K562 (cell line): ENCODE results near the gene ARHGAP35. TPM values are rescaled to one million over a fixed set of nuclear protein-coding genes. Genes with fewer than 3 reads are reported as not detected.

Experiments used
- ATAC-seq: fragments of 200-7000 bp; cut with Tn5 transposase; 3 replicates; pipeline ENCODE4 v1.9.1; 2020; ENCODE audit warnings: moderate library complexity
- BruUV-seq: library from RNA; stranded (reverse); fragments of 400-500 nt; replicated peaks from 2 replicates; lab custom pipeline; 2021; lab: Mats Ljungman, UMichigan
- CTCF ChIA-PET: fragments of 300-600 bp; formaldehyde crosslinking; extraction: SDS; loops from one replicate; lab custom pipeline; 2021; ENCODE audit warnings: low intra/inter-chr PET ratio; lab: Yijun Ruan, JAX
- POLR2A ChIA-PET: fragments of 300-600, 350-650 bp; sonication (Branson Sonifier 250); formaldehyde crosslinking; extraction: SDS; loops from one replicate; lab custom pipeline; 2021; ENCODE audit warnings: antibody characterized with exemption, inconsistent platforms; lab: Yijun Ruan, JAX
- DNase-seq, 4 experiments: peaks; one replicate each; pipeline versions ENCODE4 v3.0.0 to v3.0.0-alpha.2; 2011 to 2018; ENCODE audit warnings: low spot score in 3 of 4, mixed read lengths in 3 of 4; ENCODE audit errors: extremely low read depth in 1 of 4
- FAIRE-seq: peaks from 2 replicates; lab custom pipeline; 2011; peaks lifted over from hg19 to GRCh38; lab: Jason Lieb, UNC
- H2AFZ ChIP-seq: 2 replicates; pipeline ENCODE4 v1.6.0; 2011; ENCODE audit warnings: low read depth, low read length, control low read depth, inconsistent platforms
- H3K27ac ChIP-seq: fragments of 200-600 bp; 3 replicates; pipeline ENCODE4 v1.8.0; 2011; ENCODE audit warnings: low read depth, mild to moderate bottlenecking, control low read depth, inconsistent platforms, low read length, moderate library complexity, mixed read lengths; ENCODE audit errors: extremely low read depth
- H3K27me3 ChIP-seq, 2 experiments: fragments of 300-600 bp in 1 of 2; 2 replicates in 1 of 2; 3 replicates in 1 of 2; pipeline versions ENCODE4 v1.6.0 to v1.8.0; 2011; ENCODE audit warnings: inconsistent platforms in 2 of 2, low read length in 2 of 2, mild to moderate bottlenecking in 1 of 2, mixed read lengths in 1 of 2, moderate library complexity in 1 of 2; ENCODE audit not compliant: control insufficient read depth in 2 of 2, insufficient read depth in 2 of 2
- H3K36me3 ChIP-seq: fragments of 300-600 bp; 3 replicates; pipeline ENCODE4 v1.8.0; 2011; ENCODE audit warnings: mild to moderate bottlenecking, low read length, inconsistent platforms; ENCODE audit not compliant: control insufficient read depth, insufficient read depth
- H3K4me1 ChIP-seq, 2 experiments: fragments of 200-600 bp in 1 of 2; replicated peaks in 1 of 2; 2 replicates in 1 of 2; 3 replicates in 1 of 2; pipeline versions ENCODE4 v1.5.1 to v1.8.0; 2011; ENCODE audit warnings: inconsistent platforms in 2 of 2, low read length in 2 of 2, mild to moderate bottlenecking in 1 of 2, mixed read lengths in 1 of 2, moderate library complexity in 1 of 2; ENCODE audit not compliant: control insufficient read depth in 2 of 2, insufficient read depth in 2 of 2
- H3K4me2 ChIP-seq: 2 replicates; pipeline ENCODE4 v1.6.1; 2011; ENCODE audit warnings: low read length, control low read depth, inconsistent platforms, mixed read lengths; ENCODE audit not compliant: insufficient read depth
- H3K4me3 ChIP-seq: fragments of 200-600 bp; sonication (generic), shearing (Covaris generic); 2 replicates; pipeline ENCODE4 v1.5.1; 2016; ENCODE audit warnings: control low read depth, inconsistent platforms
- H3K79me2 ChIP-seq: fragments of 200-600 bp; 3 replicates; pipeline ENCODE4 v1.8.0; 2011; ENCODE audit warnings: low read length, inconsistent platforms; ENCODE audit not compliant: control insufficient read depth, insufficient read depth
- H3K9ac ChIP-seq, 2 experiments: 2 replicates each; pipeline versions ENCODE4 v1.6.0 to v1.6.1; 2011; ENCODE audit warnings: low read depth in 2 of 2, low read length in 2 of 2, control low read depth in 1 of 2, inconsistent platforms in 1 of 2, mild to moderate bottlenecking in 1 of 2, mixed read lengths in 1 of 2; ENCODE audit not compliant: insufficient read depth in 1 of 2
- H3K9me1 ChIP-seq: one replicate; pipeline ENCODE4 v1.6.0; 2011; ENCODE audit warnings: inconsistent platforms, mild to moderate bottlenecking, low read length, moderate library complexity; ENCODE audit not compliant: control insufficient read depth, insufficient read depth
- H3K9me3 ChIP-seq: replicated peaks from 2 replicates; pipeline ENCODE4 v1.5.1; 2011; ENCODE audit warnings: low read depth, low read length, inconsistent platforms; ENCODE audit not compliant: control insufficient read depth, insufficient read depth
- H4K20me1 ChIP-seq: replicated peaks from 2 replicates; pipeline ENCODE4 v1.6.1; 2011; ENCODE audit warnings: low read length, inconsistent platforms, mixed read lengths; ENCODE audit not compliant: control insufficient read depth, insufficient read depth
- CREB3L1 ChIP-seq: fragments of 450-650 bp; IDR thresholded peaks from 2 replicates; pipeline ENCODE4 v1.6.1; 2014; ENCODE audit warnings: low read depth, mild to moderate bottlenecking, moderate library complexity, borderline replicate concordance
- CTBP1 ChIP-seq: fragments of 450-650 bp; IDR thresholded peaks from 2 replicates; pipeline ENCODE4 v1.6.1; 2016; ENCODE audit warnings: borderline replicate concordance
- ETV1 ChIP-seq: fragments of 450-650 bp; conservative IDR thresholded peaks from 2 replicates; pipeline ENCODE4 v1.6.1; 2016; ENCODE audit warnings: missing genetic modification characterization, control low read depth, low read depth, missing compliant biosample characterization
- MEIS2 ChIP-seq: fragments of 450-650 bp; IDR thresholded peaks from 2 replicates; pipeline ENCODE4 v1.6.1; 2014; ENCODE audit warnings: mild to moderate bottlenecking; ENCODE audit not compliant: partially characterized antibody
- NFIC ChIP-seq: fragments of 450-650 bp; IDR thresholded peaks from 2 replicates; pipeline ENCODE4 v1.6.1; 2017; ENCODE audit warnings: mild to moderate bottlenecking, inconsistent platforms
- PKNOX1 ChIP-seq: fragments of 450-650 bp; IDR thresholded peaks from 2 replicates; pipeline ENCODE4 v1.6.1; 2016
- PREB ChIP-seq: sonication (generic); formaldehyde crosslinking; IDR thresholded peaks from 2 replicates; pipeline ENCODE4 v1.8.1; 2023; ENCODE audit warnings: mild to moderate bottlenecking, missing genetic modification reagents
- in situ Hi-C: fragments of 300-500 bp; cut with MboI; formaldehyde crosslinking; loops from 4 replicates; pipeline ENCODE4 v1.15.0; 2018; ENCODE audit warnings: inconsistent platforms, mixed read lengths
- intact Hi-C: fragments of 100-400 bp; cut with micrococcal nuclease; formaldehyde crosslinking; loops from 2 replicates; pipeline ENCODE4 v1.14.2; 2022
- polyA plus RNA-seq, 8 experiments: library from polyadenylated mRNA; depleted of rRNA in 4 of 8; stranded (reverse) in 5 of 8; unstranded in 3 of 8; fragments of >200 nt; fragmentation: Nextera tagmentation in 2 of 8; fragmentation: Illumina TruSeq in 1 of 8; extraction: Ambion mirVana in 2 of 8; extraction: Trizol in 1 of 8; gene quantifications; 2 replicates each; pipeline versions ENCODE4 v1.2.1 to v1.2.3, GENCODE V29; 2011 to 2014; ENCODE audit warnings: inconsistent platforms in 1 of 8, missing spikeins in 1 of 8
- total RNA-seq, 7 experiments: library from RNA; depleted of rRNA in 6 of 7; stranded (reverse); fragments of >200 nt in 6 of 7; fragmentation: Illumina TruSeq in 2 of 7; extraction: Trizol in 2 of 7; gene quantifications; 2 replicates each; pipeline versions ENCODE4 v1.2.1 to v1.2.3, GENCODE V29; 2011 to 2021; ENCODE audit warnings: low replicate concordance in 1 of 7
- TF ChIP-seq, protein P1 (sequence below): sonication (generic); IDR thresholded peaks from 2 replicates; pipeline ENCODE4 v1.6.1; 2016
- TF ChIP-seq, protein P2 (sequence below): fragments of 450-650 bp; formaldehyde crosslinking; IDR thresholded peaks from 2 replicates; pipeline ENCODE4 v1.4.0; 2020; ENCODE audit warnings: mild to moderate bottlenecking, moderate library complexity
- TF ChIP-seq, protein P3 (sequence below), 2 experiments: IDR thresholded peaks in 1 of 2; conservative IDR thresholded peaks in 1 of 2; 2 replicates each; pipeline ENCODE4 v1.6.1; 2016; ENCODE audit warnings: low read depth in 2 of 2, mild to moderate bottlenecking in 1 of 2, missing compliant biosample characterization in 1 of 2, missing genetic modification characterization in 1 of 2, moderate library complexity in 1 of 2

Gene ARHGAP35
- total and polyA plus RNA-seq, 9 of the 15 experiments (the other 6 are each of a cell fraction or from before 2014, with no cell fraction given), result 0.27 to 26.4 (median 10.2) TPM

DNA sequence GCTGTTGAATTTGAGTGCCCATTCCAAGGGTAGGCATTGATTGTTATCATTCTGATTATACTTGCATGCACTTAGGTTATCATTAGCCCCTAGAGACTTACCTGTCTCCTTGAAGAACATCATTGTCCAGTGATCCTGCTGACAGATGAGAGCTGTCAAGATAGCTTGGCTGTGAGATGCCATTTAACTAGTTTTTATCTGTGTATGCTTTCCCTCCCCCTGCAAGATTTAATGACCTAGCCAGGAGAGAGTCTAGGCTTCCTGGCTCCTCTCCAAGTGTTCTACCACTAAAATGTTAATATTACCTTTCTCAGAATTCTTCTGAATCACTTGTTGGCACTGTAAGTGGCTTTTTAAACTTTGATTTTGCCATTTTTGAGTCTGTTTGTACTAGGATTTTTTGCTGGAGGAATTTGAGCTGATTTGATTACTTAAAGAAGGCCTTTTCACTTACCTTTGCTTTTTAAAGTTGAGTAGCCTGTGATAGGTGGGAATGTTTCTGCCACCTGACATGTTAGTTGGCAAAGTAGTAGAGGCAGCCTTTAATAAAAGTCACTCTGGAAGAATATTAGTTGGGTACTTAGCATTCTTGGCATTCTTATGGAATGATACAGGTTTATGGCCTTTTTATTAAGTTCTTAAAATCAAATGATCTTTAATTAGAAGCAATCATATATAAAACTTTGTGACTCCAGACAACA, 41.1 kb downstream of the ARHGAP35 start:
- ChIA-PET CTCF (no interaction called here), POLR2A (interaction anchor here (0.7 to 1.6 kb wide), 2 partner anchors 12 to 36 kb away, joined by 3 to 4 read pairs; no protein-coding TSS in a partner anchor)
- Histone ChIP-seq H3K9me1 (no peaks in the 10 kb centered on the region), H3K36me3 (no peaks in the 10 kb centered on the region), H3K9ac (no peak overlapping the region), H3K4me1 (peaks cover 3 to 25% of the 10 kb centered on the region in 2 experiments), H3K4me2 (no peak overlapping the region), H3K79me2 (peaks cover 61% of the 10 kb centered on the region), H4K20me1 (peaks cover 29% of the 10 kb centered on the region), H2AFZ (no peak overlapping the region), H3K27me3 (no peaks in the 10 kb centered on the region), H3K27ac (no peak overlapping the region), H3K4me3 (no peak overlapping the region), H3K9me3 (no peaks in the 10 kb centered on the region)
- no peak for FAIRE-seq
- TF ChIP-seq CTBP1, result peak; percentile 31; the same call in 1 of the 2 replicates
- no peak for TF ChIP-seq ETV1
- 0 out of 2 replicates have a peak, but pooled peaks have one; percentile 33 for TF ChIP-seq NFIC
- 0 out of 2 replicates have a peak, but pooled peaks have one; percentile 20 for TF ChIP-seq PKNOX1
- no peak for TF ChIP-seq CREB3L1
- no peak for TF ChIP-seq PREB
- TF ChIP-seq, protein P1, sequence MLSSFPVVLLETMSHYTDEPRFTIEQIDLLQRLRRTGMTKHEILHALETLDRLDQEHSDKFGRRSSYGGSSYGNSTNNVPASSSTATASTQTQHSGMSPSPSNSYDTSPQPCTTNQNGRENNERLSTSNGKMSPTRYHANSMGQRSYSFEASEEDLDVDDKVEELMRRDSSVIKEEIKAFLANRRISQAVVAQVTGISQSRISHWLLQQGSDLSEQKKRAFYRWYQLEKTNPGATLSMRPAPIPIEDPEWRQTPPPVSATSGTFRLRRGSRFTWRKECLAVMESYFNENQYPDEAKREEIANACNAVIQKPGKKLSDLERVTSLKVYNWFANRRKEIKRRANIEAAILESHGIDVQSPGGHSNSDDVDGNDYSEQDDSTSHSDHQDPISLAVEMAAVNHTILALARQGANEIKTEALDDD, result peak; percentile 40; the same call in 1 of the 2 replicates
- TF ChIP-seq, protein P2, sequence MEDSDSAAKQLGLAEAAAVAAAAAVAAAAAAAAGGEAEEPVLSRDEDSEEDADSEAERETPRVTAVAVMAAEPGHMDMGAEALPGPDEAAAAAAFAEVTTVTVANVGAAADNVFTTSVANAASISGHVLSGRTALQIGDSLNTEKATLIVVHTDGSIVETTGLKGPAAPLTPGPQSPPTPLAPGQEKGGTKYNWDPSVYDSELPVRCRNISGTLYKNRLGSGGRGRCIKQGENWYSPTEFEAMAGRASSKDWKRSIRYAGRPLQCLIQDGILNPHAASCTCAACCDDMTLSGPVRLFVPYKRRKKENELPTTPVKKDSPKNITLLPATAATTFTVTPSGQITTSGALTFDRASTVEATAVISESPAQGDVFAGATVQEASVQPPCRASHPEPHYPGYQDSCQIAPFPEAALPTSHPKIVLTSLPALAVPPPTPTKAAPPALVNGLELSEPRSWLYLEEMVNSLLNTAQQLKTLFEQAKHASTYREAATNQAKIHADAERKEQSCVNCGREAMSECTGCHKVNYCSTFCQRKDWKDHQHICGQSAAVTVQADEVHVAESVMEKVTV, result no peak
- peak; percentile 89 for TF ChIP-seq MEIS2
- TF ChIP-seq, protein P3, sequence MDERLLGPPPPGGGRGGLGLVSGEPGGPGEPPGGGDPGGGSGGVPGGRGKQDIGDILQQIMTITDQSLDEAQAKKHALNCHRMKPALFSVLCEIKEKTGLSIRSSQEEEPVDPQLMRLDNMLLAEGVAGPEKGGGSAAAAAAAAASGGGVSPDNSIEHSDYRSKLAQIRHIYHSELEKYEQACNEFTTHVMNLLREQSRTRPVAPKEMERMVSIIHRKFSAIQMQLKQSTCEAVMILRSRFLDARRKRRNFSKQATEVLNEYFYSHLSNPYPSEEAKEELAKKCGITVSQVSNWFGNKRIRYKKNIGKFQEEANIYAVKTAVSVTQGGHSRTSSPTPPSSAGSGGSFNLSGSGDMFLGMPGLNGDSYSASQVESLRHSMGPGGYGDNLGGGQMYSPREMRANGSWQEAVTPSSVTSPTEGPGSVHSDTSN (CRISPR knock-in tag; IDR thresholded peaks at IDR 0.05; ENCODE audit: low read depth), result no peak
- TF ChIP-seq, protein P3 (tag; conservative IDR thresholded peaks at IDR 0.05; ENCODE audit: low read depth), result peak; percentile 61; the same call in 1 of the 2 replicates
- ATAC-seq, result no peak
- in situ Hi-C loops, result no loop called here
- no TSS peak for BruUV-seq
- DNase-seq, result no peak
- intact Hi-C loops, result no loop called here
